K562 (cell line): ENCODE data around the gene RBM22. TPM values are rescaled to one million over a fixed set of nuclear protein-coding genes. Genes with fewer than 3 reads are reported as not detected.

ENCODE experiments used
- ATAC-seq: fragments of 200-7000 bp; cut with Tn5 transposase; 3 replicates; pipeline ENCODE4 v1.9.1; 2020; ENCODE audit warnings: moderate library complexity
- BruUV-seq: library from RNA; stranded (reverse); fragments of 400-500 nt; replicated peaks from 2 replicates; lab custom pipeline; 2021; lab: Mats Ljungman, UMichigan
- CTCF ChIA-PET: fragments of 300-600 bp; formaldehyde crosslinking; extraction: SDS; loops from one replicate; lab custom pipeline; 2021; ENCODE audit warnings: low intra/inter-chr PET ratio; lab: Yijun Ruan, JAX
- POLR2A ChIA-PET: fragments of 300-600, 350-650 bp; sonication (Branson Sonifier 250); formaldehyde crosslinking; extraction: SDS; loops from one replicate; lab custom pipeline; 2021; ENCODE audit warnings: antibody characterized with exemption, inconsistent platforms; lab: Yijun Ruan, JAX
- DNase-seq, 4 experiments: peaks; one replicate each; pipeline versions ENCODE4 v3.0.0 to v3.0.0-alpha.2; 2011 to 2018; ENCODE audit warnings: low spot score in 3 of 4, mixed read lengths in 3 of 4; ENCODE audit errors: extremely low read depth in 1 of 4
- FAIRE-seq: peaks from 2 replicates; lab custom pipeline; 2011; peaks lifted over from hg19 to GRCh38; lab: Jason Lieb, UNC
- H2AFZ ChIP-seq: 2 replicates; pipeline ENCODE4 v1.6.0; 2011; ENCODE audit warnings: low read depth, low read length, control low read depth, inconsistent platforms
- H3K27ac ChIP-seq: fragments of 200-600 bp; 3 replicates; pipeline ENCODE4 v1.8.0; 2011; ENCODE audit warnings: low read depth, mild to moderate bottlenecking, control low read depth, inconsistent platforms, low read length, moderate library complexity, mixed read lengths; ENCODE audit errors: extremely low read depth
- H3K27me3 ChIP-seq, 2 experiments: fragments of 300-600 bp in 1 of 2; 2 replicates in 1 of 2; 3 replicates in 1 of 2; pipeline versions ENCODE4 v1.6.0 to v1.8.0; 2011; ENCODE audit warnings: inconsistent platforms in 2 of 2, low read length in 2 of 2, mild to moderate bottlenecking in 1 of 2, mixed read lengths in 1 of 2, moderate library complexity in 1 of 2; ENCODE audit not compliant: control insufficient read depth in 2 of 2, insufficient read depth in 2 of 2
- H3K36me3 ChIP-seq: fragments of 300-600 bp; 3 replicates; pipeline ENCODE4 v1.8.0; 2011; ENCODE audit warnings: mild to moderate bottlenecking, low read length, inconsistent platforms; ENCODE audit not compliant: control insufficient read depth, insufficient read depth
- H3K4me1 ChIP-seq, 2 experiments: fragments of 200-600 bp in 1 of 2; replicated peaks in 1 of 2; 2 replicates in 1 of 2; 3 replicates in 1 of 2; pipeline versions ENCODE4 v1.5.1 to v1.8.0; 2011; ENCODE audit warnings: inconsistent platforms in 2 of 2, low read length in 2 of 2, mild to moderate bottlenecking in 1 of 2, mixed read lengths in 1 of 2, moderate library complexity in 1 of 2; ENCODE audit not compliant: control insufficient read depth in 2 of 2, insufficient read depth in 2 of 2
- H3K4me2 ChIP-seq: 2 replicates; pipeline ENCODE4 v1.6.1; 2011; ENCODE audit warnings: low read length, control low read depth, inconsistent platforms, mixed read lengths; ENCODE audit not compliant: insufficient read depth
- H3K4me3 ChIP-seq: fragments of 200-600 bp; sonication (generic), shearing (Covaris generic); 2 replicates; pipeline ENCODE4 v1.5.1; 2016; ENCODE audit warnings: control low read depth, inconsistent platforms
- H3K79me2 ChIP-seq: fragments of 200-600 bp; 3 replicates; pipeline ENCODE4 v1.8.0; 2011; ENCODE audit warnings: low read length, inconsistent platforms; ENCODE audit not compliant: control insufficient read depth, insufficient read depth
- H3K9ac ChIP-seq, 2 experiments: 2 replicates each; pipeline versions ENCODE4 v1.6.0 to v1.6.1; 2011; ENCODE audit warnings: low read depth in 2 of 2, low read length in 2 of 2, control low read depth in 1 of 2, inconsistent platforms in 1 of 2, mild to moderate bottlenecking in 1 of 2, mixed read lengths in 1 of 2; ENCODE audit not compliant: insufficient read depth in 1 of 2
- H3K9me1 ChIP-seq: one replicate; pipeline ENCODE4 v1.6.0; 2011; ENCODE audit warnings: inconsistent platforms, mild to moderate bottlenecking, low read length, moderate library complexity; ENCODE audit not compliant: control insufficient read depth, insufficient read depth
- H3K9me3 ChIP-seq: replicated peaks from 2 replicates; pipeline ENCODE4 v1.5.1; 2011; ENCODE audit warnings: low read depth, low read length, inconsistent platforms; ENCODE audit not compliant: control insufficient read depth, insufficient read depth
- H4K20me1 ChIP-seq: replicated peaks from 2 replicates; pipeline ENCODE4 v1.6.1; 2011; ENCODE audit warnings: low read length, inconsistent platforms, mixed read lengths; ENCODE audit not compliant: control insufficient read depth, insufficient read depth
- C11orf30 ChIP-seq: fragments of 450-650 bp; IDR thresholded peaks from 2 replicates; pipeline ENCODE4 v1.6.1; 2016; ENCODE audit warnings: low read depth, mild to moderate bottlenecking
- RCOR1 ChIP-seq, 2 experiments: IDR thresholded peaks; 2 replicates each; pipeline ENCODE4 v1.6.1; 2012; ENCODE audit warnings: low read depth in 2 of 2, low read length in 2 of 2, borderline replicate concordance in 1 of 2, improper control_type of control experiment in 1 of 2
- SMARCA4 ChIP-seq: fragments of 450-650 bp; IDR thresholded peaks from 2 replicates; pipeline ENCODE4 v1.6.1; 2016
- WGBS: fragments of 100-300 bp; shearing (Covaris generic); methylation state at CpG from one replicate; pipeline ENCODE4 v1.1.6; 2016; ENCODE audit warnings: low coverage, mixed read lengths; ENCODE audit not compliant: insufficient coverage; ENCODE audit errors: missing lambda C conversion rate; 5-methylcytosine and 5-hydroxymethylcytosine counted together
- in situ Hi-C: fragments of 300-500 bp; cut with MboI; formaldehyde crosslinking; loops from 4 replicates; pipeline ENCODE4 v1.15.0; 2018; ENCODE audit warnings: inconsistent platforms, mixed read lengths
- intact Hi-C: fragments of 100-400 bp; cut with micrococcal nuclease; formaldehyde crosslinking; loops from 2 replicates; pipeline ENCODE4 v1.14.2; 2022
- polyA plus RNA-seq, 8 experiments: library from polyadenylated mRNA; depleted of rRNA in 4 of 8; stranded (reverse) in 5 of 8; unstranded in 3 of 8; fragments of >200 nt; fragmentation: Nextera tagmentation in 2 of 8; fragmentation: Illumina TruSeq in 1 of 8; extraction: Ambion mirVana in 2 of 8; extraction: Trizol in 1 of 8; gene quantifications; 2 replicates each; pipeline versions ENCODE4 v1.2.1 to v1.2.3, GENCODE V29; 2011 to 2014; ENCODE audit warnings: inconsistent platforms in 1 of 8, missing spikeins in 1 of 8
- total RNA-seq, 7 experiments: library from RNA; depleted of rRNA in 6 of 7; stranded (reverse); fragments of >200 nt in 6 of 7; fragmentation: Illumina TruSeq in 2 of 7; extraction: Trizol in 2 of 7; gene quantifications; 2 replicates each; pipeline versions ENCODE4 v1.2.1 to v1.2.3, GENCODE V29; 2011 to 2021; ENCODE audit warnings: low replicate concordance in 1 of 7
- TF ChIP-seq, protein P1 (sequence below): fragments of 250-450 bp; sonication (Bioruptor Pico); IDR thresholded peaks from 2 replicates; pipeline ENCODE4 v1.4.0; 2020
- TF ChIP-seq, protein P2 (sequence below), 2 experiments: IDR thresholded peaks; 2 replicates each; pipeline ENCODE4 v1.6.1; 2012; ENCODE audit warnings: improper control_type of control experiment in 2 of 2, low read depth in 2 of 2, low read length in 2 of 2, borderline replicate concordance in 1 of 2

RBM22 gene
- total and polyA plus RNA-seq, 9 of the 15 experiments (the other 6 are each of a cell fraction or from before 2014, with no cell fraction given): 31.3 to 82.2 (median 44.8) TPM

DNA sequence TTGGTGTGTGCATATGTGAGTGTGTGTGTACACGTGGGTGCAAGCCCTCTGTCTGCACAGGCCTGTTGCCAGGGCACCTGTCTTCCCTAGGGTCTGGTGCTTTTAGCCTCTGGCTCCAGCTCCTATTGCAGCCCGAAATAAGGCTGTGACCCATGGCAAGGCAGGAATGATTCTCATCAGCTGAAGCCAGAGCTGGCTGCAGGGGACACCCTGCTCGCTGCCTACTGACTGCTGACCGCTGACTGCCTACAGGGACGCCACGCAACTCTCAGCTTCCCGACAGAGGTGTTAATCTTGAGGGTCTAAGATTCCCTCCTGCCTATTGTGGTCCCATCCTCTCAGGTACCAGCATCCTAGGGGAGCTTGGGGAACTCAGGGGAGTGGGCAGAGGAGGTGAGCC is 39.8 kb downstream of the RBM22 start, which contains the start of gene MYOZ3:
TSS of gene MYOZ3 (plus strand) at position 166 of the 400 bp plus-strand sequence. CDS start 1,691 bp downstream, outside the sequence.
- Histone ChIP-seq H3K4me1 (peaks cover 6 to 9% of the 10 kb centered on the region in 2 experiments; a peak in 4 of 5 replicates), H3K79me2 (no peaks in the 10 kb centered on the region), H3K9me3 (no peaks in the 10 kb centered on the region), H3K27ac (no peak within 1 kb of the TSS), H3K4me3 (no peak within 1 kb of the TSS), H4K20me1 (no peaks in the 10 kb centered on the region), H3K9ac (peak within 1 kb of the TSS in 1 of 2 experiments; percentile 32; a peak in 2 of 4 replicates), H3K9me1 (no peaks in the 10 kb centered on the region), H3K36me3 (no peaks in the 10 kb centered on the region), H2AFZ (no peak within 1 kb of the TSS), H3K27me3 (peaks cover 18 to 47% of the 10 kb centered on the region in 2 experiments; a peak in 4 of 5 replicates), H3K4me2 (no peak within 1 kb of the TSS)
- no TSS peak for BruUV-seq
- WGBS: 2% methylated on average over 7 of the region's 7 CpGs
- ATAC-seq: no peak
- in situ Hi-C loops (no loop called here), intact Hi-C loops (no loop called here)
- ChIA-PET POLR2A (interaction anchor here (0.8 to 1.4 kb wide), 2 partner anchors 27 to 37 kb away, joined by 4 to 5 read pairs; no protein-coding TSS in a partner anchor), CTCF (no interaction called here)
- no peak for TF ChIP-seq C11orf30
- DNase-seq: no peak
- no peak for FAIRE-seq

DNA sequence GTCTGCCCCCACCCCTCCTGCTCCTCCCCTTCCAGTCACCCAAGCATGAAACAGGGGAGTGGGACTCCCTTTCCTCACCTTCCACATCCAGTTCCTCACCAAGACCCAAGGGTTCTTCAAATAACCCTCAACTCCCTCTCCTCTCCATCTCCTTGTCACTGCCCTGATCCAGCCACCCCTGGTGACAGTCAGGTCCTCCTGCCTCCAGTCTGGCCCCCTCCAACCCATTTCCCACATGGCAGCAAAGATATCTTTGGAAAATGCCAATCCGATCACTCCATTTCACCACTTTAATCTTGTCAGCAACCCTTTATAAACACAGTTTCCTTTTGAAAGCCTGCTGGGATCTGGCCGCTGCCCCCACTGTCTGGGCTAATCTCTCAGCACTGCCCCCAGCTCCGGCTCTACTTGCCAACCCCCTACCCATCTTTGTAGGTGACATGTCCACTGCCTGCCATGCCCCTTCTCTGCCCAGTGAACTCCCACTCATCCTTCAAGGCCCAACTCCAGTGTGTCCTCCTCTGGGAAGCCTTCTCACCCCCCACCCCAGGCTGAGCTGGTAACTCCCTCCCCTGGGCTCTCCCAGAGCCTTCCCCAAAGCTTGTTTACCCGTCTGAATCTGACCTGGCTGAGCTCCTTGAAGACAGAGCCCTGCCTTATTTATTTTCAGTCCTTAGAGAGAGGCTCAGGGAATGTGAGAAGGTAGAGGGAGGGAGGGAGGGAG is 40.6 kb downstream of the RBM22 start:
- no peak overlapping the region for H3K27ac ChIP-seq
- no peak overlapping the region for H3K9ac ChIP-seq
- no peak for ATAC-seq
- no peaks in the 10 kb centered on the region for H3K9me3 ChIP-seq
- H3K4me1 ChIP-seq: peaks cover 9 to 13% of the 10 kb centered on the region in 2 experiments; a peak in 4 of 5 replicates
- H3K4me3 ChIP-seq: no peak overlapping the region
- H3K4me2 ChIP-seq: no peak overlapping the region
- POLR2A ChIA-PET: interaction anchor here (0.8 kb wide), 1 partner anchor 38 kb away, joined by 5 read pairs; no protein-coding TSS in a partner anchor
- no peak overlapping the region for H2AFZ ChIP-seq
- no peaks in the 10 kb centered on the region for H4K20me1 ChIP-seq
- H3K9me1 ChIP-seq: no peaks in the 10 kb centered on the region
- DNase-seq: no peak
- in situ Hi-C loops: no loop called here
- H3K36me3 ChIP-seq: no peaks in the 10 kb centered on the region
- peaks cover 18 to 46% of the 10 kb centered on the region in 2 experiments; a peak in 4 of 5 replicates for H3K27me3 ChIP-seq
- 12% methylated on average over 4 of the region's 4 CpGs for WGBS
- intact Hi-C loops: no loop called here
- no peak for FAIRE-seq
- H3K79me2 ChIP-seq: no peaks in the 10 kb centered on the region
- CTCF ChIA-PET: no interaction called here
- BruUV-seq: no TSS peak
- TF ChIP-seq, protein P1, sequence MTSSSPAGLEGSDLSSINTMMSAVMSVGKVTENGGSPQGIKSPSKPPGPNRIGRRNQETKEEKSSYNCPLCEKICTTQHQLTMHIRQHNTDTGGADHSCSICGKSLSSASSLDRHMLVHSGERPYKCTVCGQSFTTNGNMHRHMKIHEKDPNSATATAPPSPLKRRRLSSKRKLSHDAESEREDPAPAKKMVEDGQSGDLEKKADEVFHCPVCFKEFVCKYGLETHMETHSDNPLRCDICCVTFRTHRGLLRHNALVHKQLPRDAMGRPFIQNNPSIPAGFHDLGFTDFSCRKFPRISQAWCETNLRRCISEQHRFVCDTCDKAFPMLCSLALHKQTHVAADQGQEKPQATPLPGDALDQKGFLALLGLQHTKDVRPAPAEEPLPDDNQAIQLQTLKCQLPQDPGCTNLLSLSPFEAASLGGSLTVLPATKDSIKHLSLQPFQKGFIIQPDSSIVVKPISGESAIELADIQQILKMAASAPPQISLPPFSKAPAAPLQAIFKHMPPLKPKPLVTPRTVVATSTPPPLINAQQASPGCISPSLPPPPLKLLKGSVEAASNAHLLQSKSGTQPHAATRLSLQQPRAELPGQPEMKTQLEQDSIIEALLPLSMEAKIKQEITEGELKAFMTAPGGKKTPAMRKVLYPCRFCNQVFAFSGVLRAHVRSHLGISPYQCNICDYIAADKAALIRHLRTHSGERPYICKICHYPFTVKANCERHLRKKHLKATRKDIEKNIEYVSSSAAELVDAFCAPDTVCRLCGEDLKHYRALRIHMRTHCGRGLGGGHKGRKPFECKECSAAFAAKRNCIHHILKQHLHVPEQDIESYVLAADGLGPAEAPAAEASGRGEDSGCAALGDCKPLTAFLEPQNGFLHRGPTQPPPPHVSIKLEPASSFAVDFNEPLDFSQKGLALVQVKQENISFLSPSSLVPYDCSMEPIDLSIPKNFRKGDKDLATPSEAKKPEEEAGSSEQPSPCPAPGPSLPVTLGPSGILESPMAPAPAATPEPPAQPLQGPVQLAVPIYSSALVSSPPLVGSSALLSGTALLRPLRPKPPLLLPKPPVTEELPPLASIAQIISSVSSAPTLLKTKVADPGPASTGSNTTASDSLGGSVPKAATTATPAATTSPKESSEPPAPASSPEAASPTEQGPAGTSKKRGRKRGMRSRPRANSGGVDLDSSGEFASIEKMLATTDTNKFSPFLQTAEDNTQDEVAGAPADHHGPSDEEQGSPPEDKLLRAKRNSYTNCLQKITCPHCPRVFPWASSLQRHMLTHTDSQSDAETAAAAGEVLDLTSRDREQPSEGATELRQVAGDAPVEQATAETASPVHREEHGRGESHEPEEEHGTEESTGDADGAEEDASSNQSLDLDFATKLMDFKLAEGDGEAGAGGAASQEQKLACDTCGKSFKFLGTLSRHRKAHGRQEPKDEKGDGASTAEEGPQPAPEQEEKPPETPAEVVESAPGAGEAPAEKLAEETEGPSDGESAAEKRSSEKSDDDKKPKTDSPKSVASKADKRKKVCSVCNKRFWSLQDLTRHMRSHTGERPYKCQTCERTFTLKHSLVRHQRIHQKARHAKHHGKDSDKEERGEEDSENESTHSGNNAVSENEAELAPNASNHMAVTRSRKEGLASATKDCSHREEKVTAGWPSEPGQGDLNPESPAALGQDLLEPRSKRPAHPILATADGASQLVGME: no peak
- TF ChIP-seq, protein P2, sequence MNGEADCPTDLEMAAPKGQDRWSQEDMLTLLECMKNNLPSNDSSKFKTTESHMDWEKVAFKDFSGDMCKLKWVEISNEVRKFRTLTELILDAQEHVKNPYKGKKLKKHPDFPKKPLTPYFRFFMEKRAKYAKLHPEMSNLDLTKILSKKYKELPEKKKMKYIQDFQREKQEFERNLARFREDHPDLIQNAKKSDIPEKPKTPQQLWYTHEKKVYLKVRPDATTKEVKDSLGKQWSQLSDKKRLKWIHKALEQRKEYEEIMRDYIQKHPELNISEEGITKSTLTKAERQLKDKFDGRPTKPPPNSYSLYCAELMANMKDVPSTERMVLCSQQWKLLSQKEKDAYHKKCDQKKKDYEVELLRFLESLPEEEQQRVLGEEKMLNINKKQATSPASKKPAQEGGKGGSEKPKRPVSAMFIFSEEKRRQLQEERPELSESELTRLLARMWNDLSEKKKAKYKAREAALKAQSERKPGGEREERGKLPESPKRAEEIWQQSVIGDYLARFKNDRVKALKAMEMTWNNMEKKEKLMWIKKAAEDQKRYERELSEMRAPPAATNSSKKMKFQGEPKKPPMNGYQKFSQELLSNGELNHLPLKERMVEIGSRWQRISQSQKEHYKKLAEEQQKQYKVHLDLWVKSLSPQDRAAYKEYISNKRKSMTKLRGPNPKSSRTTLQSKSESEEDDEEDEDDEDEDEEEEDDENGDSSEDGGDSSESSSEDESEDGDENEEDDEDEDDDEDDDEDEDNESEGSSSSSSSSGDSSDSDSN (IDR thresholded peaks at IDR 0.05; ENCODE audit: borderline replicate concordance in 1 of 2, low read depth in 2 of 2, low read length in 2 of 2): no peak
- TF ChIP-seq RCOR1 (IDR thresholded peaks at IDR 0.05; ENCODE audit: borderline replicate concordance in 1 of 2, low read depth in 2 of 2, low read length in 2 of 2) (no peak), SMARCA4 (no peak)
